ENCODE results near the gene MVK. TPM values are rescaled to one million over a fixed set of nuclear protein-coding genes. Genes with fewer than 3 reads are reported as not detected.

Gene MVK
- total and polyA plus RNA-seq, 2 experiments from 2014 or later = 16.7 to 40.1 TPM

- ATAC-seq = no peak
- no peak overlapping the region for H3K4me3 ChIP-seq
- no peak for DNase-seq (ENCODE audit: low spot score)
- H3K36me3 Mint-ChIP-seq (ENCODE audit: low read depth) = peaks cover 8% of the 10 kb centered on the region
- H3K79me2 ChIP-seq (replicated peaks; ENCODE audit: insufficient read depth) = no peaks in the 10 kb centered on the region
- H3K9me2 ChIP-seq (ENCODE audit: insufficient read depth) = no peaks in the 10 kb centered on the region
- no peak overlapping the region for H2AFZ ChIP-seq
- H3K4me1 Mint-ChIP-seq = peaks cover 6% of the 10 kb centered on the region; the same call in 2 of the 3 replicates
- H3K27ac ChIP-seq (ENCODE audit: low read depth) = no peak overlapping the region
- no peaks in the 10 kb centered on the region for H3K4me1 ChIP-seq (ENCODE audit: insufficient read depth)
- H3K4me2 ChIP-seq = no peak overlapping the region
- no peaks in the 10 kb centered on the region for H3K27me3 Mint-ChIP-seq (ENCODE audit: insufficient read depth, low read depth, poor library complexity)
- H4K20me1 ChIP-seq (replicated peaks; ENCODE audit: insufficient read depth) = no peaks in the 10 kb centered on the region
- peaks cover 13% of the 10 kb centered on the region for H3K9me3 Mint-ChIP-seq
- H3K27ac Mint-ChIP-seq = no peak overlapping the region
- no peak overlapping the region for H3K4me3 Mint-ChIP-seq
- H3K36me3 ChIP-seq (ENCODE audit: insufficient read depth) = no peaks in the 10 kb centered on the region
- H3F3A ChIP-seq (replicated peaks; ENCODE audit: low read depth) = no peaks in the 10 kb centered on the region
- H3K27me3 ChIP-seq (ENCODE audit: insufficient read depth) = no peaks in the 10 kb centered on the region
- TF ChIP-seq CTCF (conservative IDR thresholded peaks at IDR 0.05; ENCODE audit: low read depth in 2 of 2) (no peak), STAT1 (IDR thresholded peaks at IDR 0.05; ENCODE audit: unreplicated experiment) (no peak), NANOG (IDR thresholded peaks at IDR 0.05; ENCODE audit: borderline replicate concordance) (no peak)
Measured at GRCh38 chr12:109637996-109638395, 64.4 kb downstream of the MVK start.

- Histone ChIP-seq H3K9me2 (ENCODE audit: insufficient read depth) (no peaks in the 10 kb centered on the region), H3K27ac (ENCODE audit: low read depth) (no peak overlapping the region), H4K20me1 (replicated peaks; ENCODE audit: insufficient read depth) (no peaks in the 10 kb centered on the region), H3K4me2 (no peak overlapping the region), H3K79me2 (replicated peaks; ENCODE audit: insufficient read depth) (no peaks in the 10 kb centered on the region), H3F3A (replicated peaks; ENCODE audit: low read depth) (no peaks in the 10 kb centered on the region), H3K36me3 (ENCODE audit: insufficient read depth) (no peaks in the 10 kb centered on the region), H3K27me3 (ENCODE audit: insufficient read depth) (no peaks in the 10 kb centered on the region), H3K4me1 (ENCODE audit: insufficient read depth) (no peaks in the 10 kb centered on the region), H3K4me3 (no peak overlapping the region), H2AFZ (no peak overlapping the region)
- DNase-seq (ENCODE audit: low spot score) (no peak), ATAC-seq (no peak)
- H3K4me3 Mint-ChIP-seq = no peak overlapping the region
- no peaks in the 10 kb centered on the region for H3K27me3 Mint-ChIP-seq (ENCODE audit: insufficient read depth, low read depth, poor library complexity)
- no peak overlapping the region for H3K27ac Mint-ChIP-seq
- H3K4me1 Mint-ChIP-seq = peaks cover 6% of the 10 kb centered on the region; the same call in 2 of the 3 replicates
- H3K9me3 Mint-ChIP-seq = peaks cover 10% of the 10 kb centered on the region
- H3K36me3 Mint-ChIP-seq (ENCODE audit: low read depth) = peaks cover 8% of the 10 kb centered on the region
- TF ChIP-seq CTCF (conservative IDR thresholded peaks at IDR 0.05; ENCODE audit: low read depth in 2 of 2) (no peak), STAT1 (IDR thresholded peaks at IDR 0.05; ENCODE audit: unreplicated experiment) (no peak), EZH2phosphoT487 (IDR thresholded peaks at IDR 0.05; ENCODE audit: unreplicated experiment) (no peak), REST (IDR thresholded peaks at IDR 0.05; ENCODE audit: unreplicated experiment) (no peak), ETS1 (IDR thresholded peaks at IDR 0.05) (no peak), ZNF331 (CRISPR knock-in tag; IDR thresholded peaks at IDR 0.05; ENCODE audit: low read depth) (no peak), NANOG (IDR thresholded peaks at IDR 0.05; ENCODE audit: borderline replicate concordance) (no peak), POLR2AphosphoS5 (IDR thresholded peaks at IDR 0.05; ENCODE audit: low read depth) (no peak), CREB1 (CRISPR knock-in tag; IDR thresholded peaks at IDR 0.05; ENCODE audit: low read depth) (no peak), JUNB (IDR thresholded peaks at IDR 0.05; ENCODE audit: unreplicated experiment) (no peak), ZNF114 (CRISPR knock-in tag; IDR thresholded peaks at IDR 0.05) (no peak)
Measured at GRCh38 chr12:109638735-109639134, 65.1 kb downstream of the MVK start.
